GM19397 (cell line): ENCODE measurements around the gene CAPN10.
"Not testable (repeated sequence)": the region's sequence is repeated elsewhere in the genome, so short reads cannot be mapped to it uniquely, and the experiment has no call there.

ENCODE experiments used
- ATAC-seq: cut with Tn5 transposase; IDR thresholded peaks from one replicate; pipeline ENCODE4 v1.9.1; 2021; ENCODE audit warnings: mild to moderate bottlenecking, moderate library complexity; ENCODE audit not compliant: unreplicated experiment

CAPN10 gene, protein sequence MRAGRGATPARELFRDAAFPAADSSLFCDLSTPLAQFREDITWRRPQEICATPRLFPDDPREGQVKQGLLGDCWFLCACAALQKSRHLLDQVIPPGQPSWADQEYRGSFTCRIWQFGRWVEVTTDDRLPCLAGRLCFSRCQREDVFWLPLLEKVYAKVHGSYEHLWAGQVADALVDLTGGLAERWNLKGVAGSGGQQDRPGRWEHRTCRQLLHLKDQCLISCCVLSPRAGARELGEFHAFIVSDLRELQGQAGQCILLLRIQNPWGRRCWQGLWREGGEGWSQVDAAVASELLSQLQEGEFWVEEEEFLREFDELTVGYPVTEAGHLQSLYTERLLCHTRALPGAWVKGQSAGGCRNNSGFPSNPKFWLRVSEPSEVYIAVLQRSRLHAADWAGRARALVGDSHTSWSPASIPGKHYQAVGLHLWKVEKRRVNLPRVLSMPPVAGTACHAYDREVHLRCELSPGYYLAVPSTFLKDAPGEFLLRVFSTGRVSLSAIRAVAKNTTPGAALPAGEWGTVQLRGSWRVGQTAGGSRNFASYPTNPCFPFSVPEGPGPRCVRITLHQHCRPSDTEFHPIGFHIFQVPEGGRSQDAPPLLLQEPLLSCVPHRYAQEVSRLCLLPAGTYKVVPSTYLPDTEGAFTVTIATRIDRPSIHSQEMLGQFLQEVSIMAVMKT

GRCh38 chr2:240586198-240586918 lies at the start of gene CAPN10:
TSS of gene CAPN10 (plus strand) at chr2:240586734. CDS start at chr2:240586912, 178 bp downstream.
- ATAC-seq, result peak; percentile 58

- ATAC-seq, result no peak
Measured at GRCh38 chr2:240538031-240538780, 48.3 kb upstream of the CAPN10 start.

DNA sequence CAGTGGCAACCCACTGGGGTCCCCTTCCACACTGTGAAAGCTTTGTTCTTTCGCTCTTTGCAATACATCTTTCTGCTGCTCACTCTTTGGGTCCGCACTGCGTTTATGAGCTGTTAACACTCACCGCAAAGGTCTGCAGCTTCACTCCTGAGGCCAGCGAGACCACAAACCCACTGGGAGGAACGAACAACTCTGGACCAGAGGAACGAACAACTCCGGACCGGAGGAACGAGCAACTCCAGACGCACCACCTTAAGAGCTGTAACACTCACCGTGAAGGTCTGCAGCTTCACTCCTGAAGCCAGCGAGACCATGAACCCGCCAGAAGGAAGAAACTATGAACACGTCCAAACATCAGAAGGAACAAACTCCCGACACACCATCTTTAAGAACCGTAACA lies 47.4 kb upstream of the CAPN10 start:
- ATAC-seq, result not testable (repeated sequence)

DNA sequence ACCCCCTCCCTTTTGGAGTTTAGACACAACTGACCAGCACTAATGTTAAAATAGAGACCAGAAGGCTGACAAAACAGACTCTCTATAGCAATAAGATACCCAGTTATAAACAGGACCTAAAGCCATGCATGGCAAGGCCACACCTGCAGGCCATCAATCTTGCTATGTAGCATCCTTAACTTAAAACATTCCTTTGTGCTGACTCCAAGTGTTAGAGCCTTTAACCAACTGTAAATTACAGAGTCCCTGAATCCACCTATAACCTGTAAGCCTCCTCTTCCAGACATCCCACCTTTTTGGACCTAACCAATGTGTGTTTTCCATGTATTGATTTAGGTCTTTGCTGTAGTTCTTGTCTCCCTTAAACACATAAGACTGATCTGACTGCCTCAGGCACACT lies 46.6 kb upstream of the CAPN10 start:
- no peak for ATAC-seq

GRCh38 chr2:240551288-240551687 lies 35.2 kb upstream of the CAPN10 start:
- no peak for ATAC-seq

DNA sequence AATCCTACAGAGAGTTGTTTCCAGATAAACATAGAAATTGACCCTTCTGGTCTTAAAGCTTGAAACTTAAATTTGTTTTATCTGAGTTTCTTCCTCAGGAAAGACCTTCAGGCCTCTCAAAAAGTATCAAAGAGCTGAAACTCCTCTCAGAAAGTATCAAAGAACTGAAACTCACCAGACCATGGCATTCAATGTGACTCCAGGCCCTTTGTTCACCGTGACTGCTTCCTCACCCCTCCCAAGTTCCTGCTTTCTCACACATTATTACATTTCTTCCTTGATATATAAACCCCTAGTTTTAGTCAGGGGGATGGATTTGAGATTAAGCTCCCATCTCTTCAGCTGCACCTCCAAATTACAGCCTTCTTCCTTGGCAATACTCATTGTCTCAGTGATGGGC lies 34.7 kb upstream of the CAPN10 start:
- no peak for ATAC-seq

GRCh38 chr2:240553956-240554480 lies 32.5 kb upstream of the CAPN10 start:
- ATAC-seq, result no peak

DNA sequence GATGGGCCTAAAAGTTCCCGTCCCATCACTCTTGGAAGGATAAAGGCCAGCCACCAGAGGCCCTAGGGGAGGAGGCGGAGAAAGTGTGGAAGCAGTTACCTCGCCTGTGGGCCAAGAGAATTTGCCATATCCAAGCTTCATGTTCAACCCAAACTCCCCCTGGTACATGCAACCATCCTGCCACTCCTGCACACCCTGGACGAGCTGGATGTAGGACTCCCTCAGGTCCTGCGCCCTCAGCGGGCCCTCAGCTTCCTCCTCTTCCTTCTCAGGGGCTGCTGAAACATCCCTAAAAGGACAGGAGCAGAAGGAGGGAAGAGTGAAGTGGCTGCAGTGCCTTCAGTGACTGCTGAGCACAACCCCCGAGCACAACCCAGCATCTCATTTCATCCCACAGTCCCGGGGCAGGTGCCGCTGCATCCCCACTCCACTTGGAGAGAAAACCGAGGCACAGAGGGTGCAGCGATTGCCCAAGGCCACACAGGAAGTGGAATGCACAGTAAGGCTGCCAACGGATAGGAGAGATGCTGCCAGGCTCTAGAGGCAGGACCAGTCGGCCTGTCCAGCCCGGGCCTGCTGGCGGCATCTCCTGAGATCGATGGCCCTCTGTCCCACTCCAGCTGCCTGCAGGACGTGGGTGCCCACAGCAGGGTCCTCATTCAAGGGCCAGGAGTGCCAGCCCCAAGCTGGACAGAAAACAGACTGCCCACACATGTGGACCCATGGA lies 31.6 kb upstream of the CAPN10 start:
- ATAC-seq, result no peak

- no peak for ATAC-seq
Measured at GRCh38 chr2:240555541-240556250, 30.8 kb upstream of the CAPN10 start.

DNA sequence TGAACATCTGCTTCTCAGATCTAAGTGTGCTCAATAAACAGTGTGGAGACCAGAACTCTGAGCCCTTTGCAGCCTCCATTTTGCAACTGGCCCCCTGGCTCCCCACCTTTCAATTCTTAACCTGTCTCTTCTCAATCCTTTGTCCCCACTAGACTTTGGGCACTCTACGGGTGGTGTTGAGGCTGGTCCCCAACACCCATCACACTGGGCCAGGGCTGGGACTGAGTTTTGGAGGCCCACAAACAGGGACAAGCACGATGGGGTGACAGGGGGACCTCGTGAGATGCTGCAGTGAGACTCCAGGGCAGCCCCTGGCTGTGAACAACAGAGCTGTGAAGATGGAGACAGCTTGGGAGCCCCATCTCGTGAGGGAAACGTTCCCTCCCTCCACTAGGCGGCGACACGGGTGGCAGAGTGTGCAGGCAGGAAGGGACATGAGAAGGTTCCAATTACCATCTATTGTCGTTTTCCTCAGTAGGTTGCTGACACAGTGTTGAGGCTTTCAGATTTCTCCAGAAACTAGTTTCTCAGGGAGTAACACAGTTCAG lies 29.9 kb upstream of the CAPN10 start:
- ATAC-seq, result no peak

- ATAC-seq, result no peak
Measured at GRCh38 chr2:240557101-240557751, 29.3 kb upstream of the CAPN10 start.

DNA sequence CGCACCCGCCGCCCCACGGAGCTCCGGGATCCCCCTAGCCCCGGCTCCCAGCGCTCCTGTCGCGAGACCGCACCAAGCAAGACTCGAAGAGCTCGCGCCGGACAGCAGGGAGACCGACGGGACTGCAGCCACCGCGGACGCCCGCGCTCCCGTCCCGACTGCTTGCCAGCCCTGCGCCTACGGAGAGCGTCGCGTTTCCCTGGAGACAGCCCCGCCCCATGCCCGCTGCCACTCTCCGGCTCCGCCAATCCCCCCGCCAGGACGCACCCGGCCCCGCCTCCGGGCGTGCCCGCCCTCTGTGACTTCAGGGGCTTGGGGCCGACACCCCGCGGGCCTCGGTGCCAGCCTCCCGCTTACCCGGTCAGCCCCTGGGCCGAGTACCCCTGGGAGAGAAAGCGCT lies 28.7 kb upstream of the CAPN10 start, which contains the start of gene ANKMY1:
ANKMY1 (minus strand) TSS at position 181 of the 400 bp plus-strand sequence. CDS start 653 bp downstream, outside the sequence.
- ATAC-seq, result no peak

DNA sequence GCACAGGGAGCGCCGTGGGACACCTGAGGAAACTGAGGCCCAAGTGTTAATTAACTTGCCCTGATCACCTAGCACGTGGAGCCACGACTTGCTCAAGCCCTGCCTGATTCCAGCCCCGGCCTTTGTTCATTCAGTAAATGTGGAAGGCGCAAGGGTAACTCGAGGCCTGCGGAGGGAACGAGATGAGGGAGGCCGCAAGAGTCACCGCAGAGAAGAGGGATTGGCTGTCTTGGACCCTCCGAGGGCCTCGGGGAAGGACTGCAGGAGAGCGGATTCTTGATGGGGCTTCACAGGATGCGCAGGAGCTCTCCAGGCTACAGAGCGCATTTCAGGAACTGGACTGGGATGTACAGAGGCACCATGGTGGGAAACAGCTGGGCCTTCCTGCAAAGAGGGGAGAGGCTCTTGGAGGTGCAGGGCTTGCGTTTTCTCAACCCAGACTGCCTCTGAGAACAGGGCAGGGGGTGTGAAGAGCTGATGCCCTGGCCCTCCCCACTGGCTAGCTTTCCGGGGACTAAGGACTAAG lies 28.2 kb upstream of the CAPN10 start:
- ATAC-seq, result no peak

DNA sequence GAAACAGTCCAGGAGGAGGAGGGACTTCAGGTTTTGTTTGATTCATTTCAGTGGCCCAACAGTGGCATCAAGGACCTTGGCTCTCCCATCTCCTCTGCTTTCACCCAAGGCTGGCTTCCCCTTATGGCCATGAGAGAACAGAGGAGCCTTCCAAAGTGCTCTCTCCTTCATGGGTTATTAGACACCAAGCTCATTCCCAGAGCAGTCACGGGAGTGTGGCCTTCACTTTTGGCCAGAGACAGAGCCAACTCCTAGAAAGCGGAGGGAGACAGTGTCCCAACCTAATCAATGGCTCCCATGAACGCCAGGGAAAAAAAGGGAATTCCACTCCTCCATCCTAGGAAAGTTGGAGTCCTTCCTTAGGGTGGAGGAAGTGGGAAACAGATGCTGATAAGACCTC lies 27.2 kb upstream of the CAPN10 start:
- ATAC-seq, result no peak

DNA sequence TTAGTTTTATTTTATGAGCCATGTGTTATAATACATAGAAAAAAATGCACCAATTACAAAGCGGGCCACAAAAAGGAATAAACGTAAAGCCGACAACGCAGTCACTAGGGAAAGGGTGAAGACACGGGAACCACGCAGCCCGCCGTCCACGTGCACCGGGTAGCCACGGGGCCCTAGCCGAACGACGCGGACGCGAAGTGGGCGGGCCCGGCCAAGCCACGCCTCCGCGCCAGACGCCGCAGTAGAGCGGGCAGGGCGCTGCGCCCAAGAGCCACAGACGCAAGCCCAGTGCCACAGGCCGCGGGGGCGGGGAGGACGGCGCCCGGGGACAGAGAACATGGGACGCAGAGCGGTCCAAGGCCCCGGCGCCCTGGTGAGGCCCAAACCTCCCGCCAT lies 26.5 kb upstream of the CAPN10 start, which contains the start of gene DUSP28:
DUSP28 (plus strand) TSS at position 274 of the 396 bp plus-strand sequence. CDS start 328 bp downstream, outside the sequence.
- peak; percentile 56 for ATAC-seq

GRCh38 chr2:240560480-240561324 lies 25.8 kb upstream of the CAPN10 start:
- peak; percentile 57 for ATAC-seq

- peak; percentile 4 for ATAC-seq
Measured at GRCh38 chr2:240561325-240561971, 25.1 kb upstream of the CAPN10 start.
